ENCODE data around the gene GAA.

GAA gene

GRCh38 chr17:80125656-80126448 lies 24.5 kb downstream of the GAA start:
- TF ChIP-seq SIN3A (IDR thresholded peaks at IDR 0.05; ENCODE audit: borderline replicate concordance, insufficient read depth, low read length) (no peak), POLR2AphosphoS5 (IDR thresholded peaks at IDR 0.05; ENCODE audit: low read depth, low read length) (no peak), FOXP2 (optimal IDR thresholded peaks at IDR 0.05; ENCODE audit: borderline replicate concordance, extremely low read depth, extremely low read length, insufficient read depth) (no peak), TAF1 (IDR thresholded peaks at IDR 0.05; ENCODE audit: borderline replicate concordance, insufficient read depth, low read length) (no peak)
- TF ChIP-seq, protein P1, sequence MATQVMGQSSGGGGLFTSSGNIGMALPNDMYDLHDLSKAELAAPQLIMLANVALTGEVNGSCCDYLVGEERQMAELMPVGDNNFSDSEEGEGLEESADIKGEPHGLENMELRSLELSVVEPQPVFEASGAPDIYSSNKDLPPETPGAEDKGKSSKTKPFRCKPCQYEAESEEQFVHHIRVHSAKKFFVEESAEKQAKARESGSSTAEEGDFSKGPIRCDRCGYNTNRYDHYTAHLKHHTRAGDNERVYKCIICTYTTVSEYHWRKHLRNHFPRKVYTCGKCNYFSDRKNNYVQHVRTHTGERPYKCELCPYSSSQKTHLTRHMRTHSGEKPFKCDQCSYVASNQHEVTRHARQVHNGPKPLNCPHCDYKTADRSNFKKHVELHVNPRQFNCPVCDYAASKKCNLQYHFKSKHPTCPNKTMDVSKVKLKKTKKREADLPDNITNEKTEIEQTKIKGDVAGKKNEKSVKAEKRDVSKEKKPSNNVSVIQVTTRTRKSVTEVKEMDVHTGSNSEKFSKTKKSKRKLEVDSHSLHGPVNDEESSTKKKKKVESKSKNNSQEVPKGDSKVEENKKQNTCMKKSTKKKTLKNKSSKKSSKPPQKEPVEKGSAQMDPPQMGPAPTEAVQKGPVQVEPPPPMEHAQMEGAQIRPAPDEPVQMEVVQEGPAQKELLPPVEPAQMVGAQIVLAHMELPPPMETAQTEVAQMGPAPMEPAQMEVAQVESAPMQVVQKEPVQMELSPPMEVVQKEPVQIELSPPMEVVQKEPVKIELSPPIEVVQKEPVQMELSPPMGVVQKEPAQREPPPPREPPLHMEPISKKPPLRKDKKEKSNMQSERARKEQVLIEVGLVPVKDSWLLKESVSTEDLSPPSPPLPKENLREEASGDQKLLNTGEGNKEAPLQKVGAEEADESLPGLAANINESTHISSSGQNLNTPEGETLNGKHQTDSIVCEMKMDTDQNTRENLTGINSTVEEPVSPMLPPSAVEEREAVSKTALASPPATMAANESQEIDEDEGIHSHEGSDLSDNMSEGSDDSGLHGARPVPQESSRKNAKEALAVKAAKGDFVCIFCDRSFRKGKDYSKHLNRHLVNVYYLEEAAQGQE (IDR thresholded peaks at IDR 0.05; ENCODE audit: insufficient read depth in 1 of 2, low read depth in 2 of 2, low read length in 2 of 2), result no peak

GRCh38 chr17:80126449-80126715 lies 25.0 kb downstream of the GAA start:
- TF ChIP-seq FOXP2 (optimal IDR thresholded peaks at IDR 0.05; ENCODE audit: borderline replicate concordance, extremely low read depth, extremely low read length, insufficient read depth) (no peak), TAF1 (IDR thresholded peaks at IDR 0.05; ENCODE audit: borderline replicate concordance, insufficient read depth, low read length) (no peak), POLR2AphosphoS5 (IDR thresholded peaks at IDR 0.05; ENCODE audit: low read depth, low read length) (no peak), SIN3A (IDR thresholded peaks at IDR 0.05; ENCODE audit: borderline replicate concordance, insufficient read depth, low read length) (no peak)
- TF ChIP-seq, protein P1 (IDR thresholded peaks at IDR 0.05; ENCODE audit: insufficient read depth in 1 of 2, low read depth in 2 of 2, low read length in 2 of 2), result no peak

DNA sequence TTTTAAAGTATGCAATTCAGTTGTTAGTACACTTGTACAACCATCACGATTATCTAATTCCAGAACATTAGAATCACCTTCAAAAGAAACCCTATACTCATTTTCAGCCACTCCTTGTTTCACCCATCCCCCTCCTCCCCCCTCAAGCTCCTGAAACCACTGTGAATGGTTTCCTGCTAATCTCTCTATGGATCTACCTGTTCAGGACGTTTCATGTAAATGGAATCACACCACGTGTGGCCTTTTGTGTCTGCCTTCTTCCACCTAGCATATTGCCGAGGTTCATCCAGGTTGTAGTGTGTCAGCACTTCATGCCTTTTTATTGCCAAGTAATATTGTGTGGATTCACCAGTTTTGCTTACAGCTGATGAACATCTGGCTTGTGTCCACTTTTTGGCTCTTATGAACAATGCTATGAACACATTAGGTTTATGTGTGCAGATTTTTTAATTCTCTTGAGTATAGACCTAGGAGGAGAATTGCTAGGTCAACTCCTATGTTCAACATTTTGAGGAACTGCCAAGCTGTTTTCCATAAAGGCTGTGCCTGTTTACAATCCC lies 27.7 kb downstream of the GAA start:
- TF ChIP-seq, protein P1 (IDR thresholded peaks at IDR 0.05; ENCODE audit: insufficient read depth in 1 of 2, low read depth in 2 of 2, low read length in 2 of 2), result no peak
- TF ChIP-seq TAF1 (IDR thresholded peaks at IDR 0.05; ENCODE audit: borderline replicate concordance, insufficient read depth, low read length), result no peak
- TF ChIP-seq FOXP2 (optimal IDR thresholded peaks at IDR 0.05; ENCODE audit: borderline replicate concordance, extremely low read depth, extremely low read length, insufficient read depth), result no peak
- no peak for TF ChIP-seq SIN3A (IDR thresholded peaks at IDR 0.05; ENCODE audit: borderline replicate concordance, insufficient read depth, low read length)
- TF ChIP-seq POLR2AphosphoS5 (IDR thresholded peaks at IDR 0.05; ENCODE audit: low read depth, low read length), result no peak

DNA sequence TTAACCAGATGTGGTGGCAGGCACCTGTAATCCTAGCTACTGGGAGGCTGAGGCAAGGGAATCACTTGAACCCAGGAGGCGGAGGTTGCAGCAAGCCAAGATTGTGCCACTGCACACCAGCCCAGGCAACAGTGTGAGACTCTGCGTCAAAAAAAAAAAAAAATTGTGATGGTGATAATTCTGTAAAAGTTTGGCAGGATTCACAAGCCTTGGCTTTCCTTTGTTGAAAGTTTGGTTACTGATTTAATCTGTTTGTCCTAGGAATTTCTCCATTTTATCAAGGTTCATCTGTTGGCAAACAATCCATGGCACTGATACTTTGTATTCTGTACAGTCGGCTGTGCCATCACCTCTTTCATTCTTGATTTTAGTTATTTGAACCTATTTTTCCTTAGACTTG lies 29.6 kb downstream of the GAA start:
- no peak for TF ChIP-seq SIN3A (IDR thresholded peaks at IDR 0.05; ENCODE audit: borderline replicate concordance, insufficient read depth, low read length)
- TF ChIP-seq, protein P1 (IDR thresholded peaks at IDR 0.05; ENCODE audit: insufficient read depth in 1 of 2, low read depth in 2 of 2, low read length in 2 of 2), result no peak
- TF ChIP-seq POLR2AphosphoS5 (IDR thresholded peaks at IDR 0.05; ENCODE audit: low read depth, low read length), result no peak
- no peak for TF ChIP-seq FOXP2 (optimal IDR thresholded peaks at IDR 0.05; ENCODE audit: borderline replicate concordance, extremely low read depth, extremely low read length, insufficient read depth)
- TF ChIP-seq TAF1 (IDR thresholded peaks at IDR 0.05; ENCODE audit: borderline replicate concordance, insufficient read depth, low read length), result no peak
